CD4-positive, alpha-beta T cell treated with Interleukin-15 for 4 hours (primary cell): ENCODE results near the gene WDR1.
A peak's percentile ranks its signal among the peaks of the same experiment; 100 is the strongest.

ENCODE experiments used
- DNase-seq: peaks from one replicate; pipeline ENCODE4 v3.0.0-alpha.2; 2020; ENCODE audit warnings: low spot score

Gene WDR1

GRCh38 chr4:10114147-10114546, 2.5 kb downstream of the WDR1 start:
- DNase-seq: no peak

- no peak for DNase-seq
Observed at GRCh38 chr4:10113362-10114047, 3.1 kb downstream of the WDR1 start.

DNA sequence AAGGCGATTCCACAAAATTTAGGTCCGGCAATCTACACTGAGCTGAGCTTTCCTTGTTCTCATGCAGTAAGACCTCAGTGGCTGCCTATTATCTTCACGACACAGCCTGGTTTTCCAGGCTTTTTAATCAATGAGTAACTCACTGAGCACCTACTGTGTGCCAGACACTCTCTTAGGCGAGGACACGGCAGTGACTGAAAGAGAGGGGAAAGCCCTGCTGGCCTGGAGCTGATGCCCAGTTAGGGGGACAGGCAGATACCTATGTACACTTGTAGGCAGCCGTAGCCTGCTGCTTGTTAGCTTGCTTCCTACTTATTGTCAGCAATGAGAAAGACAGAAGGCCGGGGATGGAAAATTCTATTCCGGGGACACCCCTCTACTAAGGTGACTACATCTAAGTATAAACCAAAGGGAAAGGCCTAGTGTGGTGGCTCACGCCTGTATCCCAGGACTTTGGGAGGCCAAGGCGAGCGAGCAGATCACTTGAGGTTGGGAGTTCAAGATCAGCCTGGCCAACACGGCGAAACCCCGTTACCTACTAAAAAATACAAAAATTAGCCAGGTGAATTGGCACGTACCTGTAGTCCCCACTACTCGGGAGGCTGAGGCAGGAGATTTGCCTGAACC, 3.8 kb downstream of the WDR1 start:
- no peak for DNase-seq

DNA sequence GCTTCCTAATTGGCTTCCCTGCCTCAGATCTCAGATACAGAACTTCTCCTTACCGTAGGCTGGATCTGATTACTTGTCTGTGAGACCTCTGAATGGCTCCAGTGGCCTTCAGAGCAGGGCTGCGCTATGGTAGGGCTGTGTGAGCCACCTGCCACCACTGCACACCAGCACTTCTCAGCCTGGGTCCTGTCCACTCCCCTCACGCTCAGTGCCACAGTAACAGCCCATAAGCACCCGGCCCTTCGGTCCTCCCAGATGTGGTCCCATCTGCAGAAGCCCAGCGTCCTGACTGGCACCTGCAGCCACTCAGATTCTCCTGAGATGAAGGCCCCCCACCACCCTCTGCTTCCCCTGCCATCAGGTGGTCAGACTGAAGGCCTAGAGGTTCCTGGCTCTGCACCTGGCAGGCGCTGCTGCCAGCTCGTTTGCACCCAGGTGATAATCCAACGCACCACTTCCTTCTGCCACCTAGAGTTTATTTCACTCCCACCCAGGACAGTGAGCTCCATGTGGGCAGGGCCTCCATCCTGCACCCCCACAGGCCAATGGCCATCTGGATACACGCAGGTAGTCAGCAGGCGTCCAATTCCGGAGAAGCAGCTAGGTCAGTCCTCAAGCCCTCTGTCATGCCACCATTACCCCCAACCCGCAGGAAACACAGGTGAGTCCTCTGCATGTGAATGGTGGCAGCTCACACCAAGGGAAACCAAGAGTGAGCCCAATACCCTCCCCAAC, 5.4 kb downstream of the WDR1 start:
- no peak for DNase-seq

GRCh38 chr4:10109995-10110670, 6.5 kb downstream of the WDR1 start:
- DNase-seq: no peak

DNA sequence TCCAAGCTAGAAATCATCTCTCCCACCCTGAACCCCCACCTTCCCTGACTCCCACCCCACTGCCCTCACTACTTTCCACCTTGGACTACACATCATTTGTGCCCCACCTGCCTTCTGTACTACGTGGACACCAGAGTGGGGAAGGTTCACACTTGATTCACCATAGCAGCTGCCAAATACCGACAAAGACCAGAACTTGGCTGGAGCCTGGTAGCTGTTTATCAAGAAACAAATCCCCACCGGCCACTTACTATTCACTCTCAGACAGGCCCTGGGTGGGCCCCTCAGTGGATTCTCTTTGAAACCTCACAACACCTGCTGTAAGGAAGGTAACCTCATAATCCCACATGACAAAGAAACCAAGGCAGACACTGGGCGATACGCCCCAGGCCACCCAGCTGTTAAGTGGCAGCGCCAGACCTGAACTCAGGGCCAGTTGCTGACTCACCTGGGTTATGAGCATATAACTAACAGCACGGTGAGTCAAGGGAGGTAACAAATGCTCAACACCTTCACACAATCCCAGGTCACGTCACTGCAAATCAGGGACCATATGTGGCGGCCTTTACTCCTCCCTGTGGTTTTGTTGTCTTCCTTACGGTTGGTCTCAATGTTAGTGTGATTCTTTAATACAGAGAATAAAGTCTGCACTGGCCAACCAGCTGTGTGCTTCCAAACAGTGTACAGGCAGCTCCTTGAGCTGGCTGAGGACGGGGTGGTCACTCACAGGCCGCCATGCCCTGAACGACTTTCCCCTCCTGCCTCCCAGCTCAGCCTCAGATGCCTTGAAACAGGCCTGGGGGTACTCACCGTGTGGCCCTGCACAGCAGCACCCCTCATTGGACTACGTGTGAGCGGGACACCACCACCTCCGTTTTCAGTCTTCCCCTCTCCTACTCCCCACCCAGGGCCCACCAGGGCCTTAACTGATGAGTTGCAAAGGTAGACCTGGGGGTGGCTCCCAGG, 7.5 kb downstream of the WDR1 start:
- DNase-seq: peak; percentile 79

GRCh38 chr4:10108391-10108790, 8.2 kb downstream of the WDR1 start:
- DNase-seq: no peak

- no peak for DNase-seq
Observed at GRCh38 chr4:10107111-10108091, 9.2 kb downstream of the WDR1 start.

DNA sequence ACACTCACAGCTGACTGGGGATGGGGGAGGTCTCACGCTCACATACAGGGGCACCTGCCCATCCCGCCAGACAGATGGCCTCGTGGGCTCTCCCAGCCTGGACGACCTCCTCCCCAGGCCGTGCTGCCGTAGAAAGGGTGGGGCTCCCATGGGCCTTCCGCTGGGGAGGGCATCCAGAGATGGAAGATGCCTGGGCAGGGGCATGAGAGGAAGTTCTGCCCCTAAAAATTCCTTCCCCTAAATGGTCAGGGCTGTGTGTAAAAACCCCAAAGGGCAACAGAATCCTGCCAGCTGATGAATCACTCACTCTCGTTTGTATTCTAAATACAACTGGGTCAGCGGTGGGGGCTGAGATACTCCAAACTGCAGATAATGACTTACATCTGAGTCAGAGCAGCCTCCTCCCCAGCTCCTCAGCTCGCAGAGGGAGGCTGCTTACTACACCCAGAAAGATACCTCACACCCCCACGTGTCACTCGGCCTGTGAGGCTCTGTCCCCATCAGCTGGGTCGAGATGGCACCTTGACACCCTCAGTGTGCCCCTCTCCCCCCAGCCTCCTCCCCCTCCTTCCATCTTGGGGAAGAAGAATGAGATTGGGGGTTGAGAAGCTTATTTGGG, 10.1 kb downstream of the WDR1 start:
- DNase-seq: peak; percentile 86

DNA sequence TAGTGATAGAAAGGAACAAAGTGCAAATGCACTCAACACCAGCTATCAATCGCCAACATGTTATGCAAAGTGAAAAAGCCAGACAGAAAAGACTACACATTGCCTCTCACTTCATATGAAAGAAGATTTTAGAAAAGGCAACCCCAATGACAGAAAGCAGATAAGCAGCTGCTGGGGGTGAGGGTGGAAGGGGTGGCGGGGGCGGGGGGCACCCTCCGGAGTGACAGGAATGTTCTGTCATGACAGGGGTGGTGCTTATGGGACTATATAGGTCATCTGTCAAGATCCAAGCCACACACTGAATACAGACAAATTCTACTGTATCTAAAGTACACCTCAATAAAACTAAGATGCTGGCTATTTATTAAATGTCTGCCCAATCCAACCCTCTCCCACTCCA, 10.7 kb downstream of the WDR1 start:
- DNase-seq: no peak

DNA sequence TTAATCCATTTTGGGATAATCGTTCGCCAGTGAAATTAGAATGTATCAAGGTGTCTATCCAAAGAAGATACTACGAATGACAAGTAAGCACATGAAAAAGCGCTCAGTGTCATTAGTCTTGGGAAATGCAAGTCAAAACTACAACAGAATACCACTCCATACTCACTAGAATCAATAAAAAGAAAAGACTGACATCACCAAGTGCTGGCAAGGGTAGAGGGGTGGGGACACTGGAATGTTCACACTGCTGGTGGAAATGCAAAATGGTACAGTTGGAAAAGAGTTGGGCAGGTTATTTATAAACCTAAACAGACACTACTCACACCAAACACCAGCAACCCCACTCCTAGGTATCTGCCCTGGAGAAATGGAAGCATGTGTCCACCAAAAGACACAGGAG, 11.2 kb downstream of the WDR1 start:
- DNase-seq: no peak

GRCh38 chr4:10104991-10105276, 11.7 kb downstream of the WDR1 start:
- DNase-seq: no peak

- DNase-seq: no peak
Observed at GRCh38 chr4:10104211-10104990, 12.2 kb downstream of the WDR1 start.

DNA sequence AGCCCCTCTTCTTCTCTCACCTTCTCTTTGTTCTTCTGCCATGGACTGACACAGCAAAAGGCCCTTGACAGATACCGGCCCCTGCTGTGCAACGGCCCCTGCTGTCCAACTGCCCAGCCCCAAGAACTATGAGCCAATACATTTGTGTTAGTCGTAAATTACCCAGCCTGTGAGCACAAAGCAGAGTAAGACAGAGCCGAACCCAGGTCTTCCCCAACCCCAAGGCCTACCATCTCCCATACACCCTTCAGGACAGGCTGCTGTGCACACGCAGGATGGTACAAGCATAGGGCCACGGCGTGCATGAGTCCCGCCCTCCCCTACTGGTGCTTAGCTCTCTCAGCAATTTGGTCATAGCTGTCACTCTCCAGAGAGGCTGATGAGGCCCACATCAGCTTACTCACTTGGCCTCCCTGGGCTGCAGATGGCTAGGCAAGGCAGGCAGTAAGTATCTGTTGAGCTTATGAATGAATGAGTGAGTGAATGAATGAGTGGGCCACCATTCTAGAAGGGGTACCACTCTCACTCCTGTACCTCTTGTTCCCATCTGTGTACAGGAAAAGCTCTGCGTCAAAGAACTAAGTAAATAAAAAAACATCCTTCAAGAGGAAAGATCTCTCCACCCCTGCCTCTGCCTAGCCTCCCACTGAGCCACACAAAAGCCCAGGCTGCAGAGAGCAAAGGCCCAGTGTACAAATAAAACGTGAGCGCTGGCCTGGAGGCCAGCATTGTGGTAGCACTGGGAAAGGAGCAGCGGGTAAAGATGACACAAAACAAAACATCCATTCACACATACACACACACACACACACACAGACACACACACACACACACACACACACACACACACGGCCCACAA, 13.9 kb downstream of the WDR1 start:
- DNase-seq: no peak

GRCh38 chr4:10101671-10102473, 14.7 kb downstream of the WDR1 start:
- DNase-seq: no peak

- no peak for DNase-seq
Observed at GRCh38 chr4:10100734-10101216, 15.8 kb downstream of the WDR1 start.
